Neutrophil (primary cell): ENCODE data around the gene MT2A.

ENCODE experiments used
- H3K27ac ChIP-seq: fragments of 200-600 bp; sonication (generic); 2 replicates; pipeline ENCODE4 v1.5.1; 2016; ENCODE audit warnings: mild to moderate bottlenecking, moderate library complexity
- H3K27me3 ChIP-seq: fragments of 200-600 bp; sonication (generic); 2 replicates; pipeline ENCODE4 v1.6.0; 2016; ENCODE audit warnings: mild to moderate bottlenecking
- H3K36me3 ChIP-seq: fragments of 200-600 bp; sonication (generic); 2 replicates; pipeline ENCODE4 v1.5.1; 2017
- H3K4me1 ChIP-seq, 2 experiments: fragments of 200-600 bp in 1 of 2; sonication (generic) in 1 of 2; 1 replicate in 1 of 2; 2 replicates in 1 of 2; pipeline versions ENCODE4 v1.5.1 to v1.6.1; 2013 to 2016; ENCODE audit warnings: low read depth in 1 of 2, low read length in 1 of 2, mild to moderate bottlenecking in 1 of 2, moderate library complexity in 1 of 2; ENCODE audit not compliant: control insufficient read depth in 1 of 2, insufficient read depth in 1 of 2
- H3K4me3 ChIP-seq, 2 experiments: fragments of 200-600 bp in 1 of 2; sonication (generic) in 1 of 2; 1 replicate in 1 of 2; 2 replicates in 1 of 2; pipeline ENCODE4 v1.5.1; 2013 to 2016; ENCODE audit warnings: low read depth in 1 of 2, low read length in 1 of 2, mild to moderate bottlenecking in 1 of 2, moderate library complexity in 1 of 2
- H3K9me3 ChIP-seq: fragments of 200-600 bp; sonication (generic); 2 replicates; pipeline ENCODE4 v1.5.1; 2016
- CTCF ChIP-seq: fragments of 200-600 bp; sonication (generic); IDR thresholded peaks from 2 replicates; pipeline ENCODE4 v1.5.1; 2016; ENCODE audit warnings: antibody characterized with exemption

Gene MT2A

GRCh38 chr16:56608043-56608875, at the start of gene MT2A:
TSS of gene MT2A (plus strand) at chr16:56608584. CDS start at chr16:56608656, 72 bp downstream.
- Histone ChIP-seq H3K36me3 (no peaks in the 10 kb centered on the region), H3K4me3 (peak within 1 kb of the TSS; percentile 66 to 75), H3K9me3 (no peaks in the 10 kb centered on the region), H3K4me1 (peaks cover 26 to 27% of the 10 kb centered on the region in 2 experiments), H3K27ac (peak within 1 kb of the TSS; percentile 73), H3K27me3 (peaks cover 14% of the 10 kb centered on the region)
- TF ChIP-seq CTCF: peak; percentile 31

- no peak for TF ChIP-seq CTCF
- Histone ChIP-seq H3K27me3 (peaks cover 38% of the 10 kb centered on the region), H3K27ac (no peak overlapping the region)
These were observed 49.3 kb upstream of the MT2A start for GRCh38 chr16:56559109-56559508.

GRCh38 chr16:56560447-56560846, 47.9 kb upstream of the MT2A start:
- no peak for TF ChIP-seq CTCF
- Histone ChIP-seq H3K4me3 (no peak overlapping the region), H3K9me3 (no peaks in the 10 kb centered on the region), H3K27ac (no peak overlapping the region), H3K27me3 (peaks cover 38% of the 10 kb centered on the region), H3K36me3 (no peaks in the 10 kb centered on the region), H3K4me1 (no peaks in the 10 kb centered on the region)

More at GRCh38 chr16:56559109-56559508, 49.3 kb upstream of the MT2A start:
- no peaks in the 10 kb centered on the region for H3K36me3 ChIP-seq
- no peak overlapping the region for H3K4me3 ChIP-seq
- no peaks in the 10 kb centered on the region for H3K9me3 ChIP-seq
- H3K4me1 ChIP-seq: no peaks in the 10 kb centered on the region

- H3K27me3 ChIP-seq: peaks cover 41% of the 10 kb centered on the region
- H3K4me3 ChIP-seq: no peak overlapping the region
- H3K27ac ChIP-seq: no peak overlapping the region
- no peaks in the 10 kb centered on the region for H3K4me1 ChIP-seq
- no peaks in the 10 kb centered on the region for H3K36me3 ChIP-seq
- TF ChIP-seq CTCF: no peak
- no peaks in the 10 kb centered on the region for H3K9me3 ChIP-seq
These were observed 47.3 kb upstream of the MT2A start for GRCh38 chr16:56561126-56561525.

- no peak within 1 kb of the TSS for H3K27ac ChIP-seq
- no peaks in the 10 kb centered on the region for H3K4me1 ChIP-seq
- no peaks in the 10 kb centered on the region for H3K9me3 ChIP-seq
- no peaks in the 10 kb centered on the region for H3K36me3 ChIP-seq
- H3K27me3 ChIP-seq: peaks cover 34% of the 10 kb centered on the region
- H3K4me3 ChIP-seq: no peak within 1 kb of the TSS
- TF ChIP-seq CTCF: no peak
These were observed 43.4 kb upstream of the MT2A start, which contains the start of gene MT4 for GRCh38 chr16:56564793-56565477. TSS of gene MT4 (plus strand) at chr16:56565073. CDS start at chr16:56565129, 56 bp downstream.
